Fibroblast of peridontal ligament (primary cell): ENCODE results near the gene SNRPB.
A peak's percentile ranks its signal among the peaks of the same experiment; 100 is the strongest.

Experiments used
- DNase-seq: peaks from one replicate; pipeline ENCODE4 v3.0.0-alpha.2; 2010; ENCODE audit errors: extremely low read depth

The SNRPB gene

DNA sequence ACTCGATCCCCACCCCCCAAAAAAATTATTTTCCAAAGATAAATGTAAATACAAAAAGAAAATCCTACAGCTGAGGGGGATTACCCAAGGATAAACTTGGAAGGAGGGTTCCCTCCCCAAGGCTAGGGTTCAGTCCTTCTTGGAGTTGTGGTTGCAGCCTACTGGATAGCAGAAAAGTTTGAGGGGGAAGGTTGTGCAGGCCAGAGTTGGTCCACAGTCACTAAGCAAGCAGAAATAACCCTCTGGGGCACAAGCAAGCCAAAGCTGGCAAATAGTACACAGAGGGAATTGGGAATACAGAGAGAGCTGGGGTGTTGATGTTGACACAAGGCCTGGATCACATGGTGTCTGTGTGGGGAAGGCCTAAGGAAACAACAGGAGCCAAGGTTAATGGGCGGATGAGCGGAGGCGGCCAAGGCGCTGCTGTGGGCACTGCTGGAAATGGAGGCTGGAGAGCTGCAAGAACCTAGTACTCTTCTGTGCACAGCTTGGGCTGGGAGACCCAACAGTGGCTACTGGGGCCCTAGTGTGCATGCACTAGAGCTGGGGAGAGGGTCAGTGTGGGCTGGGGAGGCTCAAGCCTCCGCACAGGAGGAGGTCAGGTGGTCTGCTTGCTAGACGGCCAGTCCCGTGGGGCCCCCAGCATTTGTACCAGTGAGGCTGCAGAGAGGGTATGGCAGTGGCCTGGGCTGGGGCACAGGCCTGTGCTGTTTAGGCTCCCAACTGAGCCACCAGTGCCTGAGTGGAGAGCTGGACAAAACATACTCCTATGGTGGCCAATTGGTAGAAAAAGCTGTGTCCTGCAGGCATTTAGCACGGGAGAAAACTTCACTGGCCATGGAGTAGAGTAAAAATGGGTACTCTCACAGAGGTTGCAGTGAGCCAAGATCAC, 5.5 kb upstream of the SNRPB start:
- DNase-seq: no peak

GRCh38 chr20:2473516-2473915, 2.9 kb upstream of the SNRPB start:
- peak; percentile 62 for DNase-seq

- peak; percentile 47 for DNase-seq
Observed at GRCh38 chr20:2469991-2470422, 582 bp downstream of the SNRPB start.

DNA sequence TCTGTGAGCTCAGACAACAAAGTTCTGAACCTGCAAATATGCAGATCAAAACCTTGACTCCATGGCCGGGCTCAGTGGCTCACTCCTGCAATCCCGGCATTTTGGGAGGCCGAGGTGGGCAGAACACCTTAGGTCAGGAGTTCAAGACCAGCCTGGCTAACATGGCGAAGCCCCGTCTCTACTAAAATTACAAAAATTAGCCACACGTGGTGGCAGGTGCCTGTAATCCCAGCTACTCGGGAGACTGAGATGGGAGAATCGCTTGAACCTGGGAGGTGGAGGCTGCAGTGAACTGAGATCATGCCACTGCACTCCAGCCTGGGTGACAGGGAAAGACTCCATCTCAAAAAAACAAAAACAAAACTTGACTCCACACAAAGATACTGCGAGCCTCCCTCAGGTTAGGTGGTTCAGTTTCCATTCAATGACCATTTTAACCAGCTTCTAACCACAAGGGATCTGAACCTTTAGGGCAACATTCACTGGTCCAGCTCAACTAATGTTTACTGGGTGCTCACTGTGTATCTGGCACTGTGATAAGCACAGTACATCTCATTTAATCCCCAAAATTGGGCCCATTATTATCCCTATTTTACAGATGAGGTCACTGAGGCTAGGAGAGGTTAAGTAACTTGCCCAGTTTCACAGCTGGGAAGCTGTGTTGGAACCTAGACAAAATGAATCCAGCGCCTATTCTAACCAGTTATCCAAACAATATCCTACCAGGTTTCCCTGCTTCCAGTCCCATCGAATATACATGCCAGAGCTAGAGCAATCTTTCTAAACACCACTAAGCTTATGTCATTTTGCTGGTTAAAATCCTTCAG, 1.8 kb downstream of the SNRPB start:
- peak; percentile 30 for DNase-seq

- DNase-seq: no peak
Observed at GRCh38 chr20:2467412-2467811, 3.2 kb downstream of the SNRPB start.

DNA sequence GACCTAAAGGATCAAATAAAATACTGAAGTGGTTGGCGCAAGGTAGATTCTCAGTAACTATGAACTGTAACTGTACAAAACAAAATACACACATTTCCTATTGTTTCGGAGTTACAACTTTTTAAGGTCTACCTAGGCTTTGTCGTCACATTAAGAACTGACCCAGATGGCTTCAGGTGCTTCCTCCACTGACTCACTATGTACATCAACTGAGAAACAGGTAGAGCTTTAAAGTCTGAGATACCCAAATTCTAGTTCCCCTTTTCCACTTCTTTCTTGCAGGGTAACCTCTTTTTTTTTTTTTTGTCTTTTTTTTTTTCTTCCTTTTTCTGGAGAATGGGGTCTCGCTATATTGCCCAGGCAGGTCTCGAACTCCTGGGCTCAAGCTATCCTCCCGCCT, 5.5 kb downstream of the SNRPB start:
- DNase-seq: no peak

DNA sequence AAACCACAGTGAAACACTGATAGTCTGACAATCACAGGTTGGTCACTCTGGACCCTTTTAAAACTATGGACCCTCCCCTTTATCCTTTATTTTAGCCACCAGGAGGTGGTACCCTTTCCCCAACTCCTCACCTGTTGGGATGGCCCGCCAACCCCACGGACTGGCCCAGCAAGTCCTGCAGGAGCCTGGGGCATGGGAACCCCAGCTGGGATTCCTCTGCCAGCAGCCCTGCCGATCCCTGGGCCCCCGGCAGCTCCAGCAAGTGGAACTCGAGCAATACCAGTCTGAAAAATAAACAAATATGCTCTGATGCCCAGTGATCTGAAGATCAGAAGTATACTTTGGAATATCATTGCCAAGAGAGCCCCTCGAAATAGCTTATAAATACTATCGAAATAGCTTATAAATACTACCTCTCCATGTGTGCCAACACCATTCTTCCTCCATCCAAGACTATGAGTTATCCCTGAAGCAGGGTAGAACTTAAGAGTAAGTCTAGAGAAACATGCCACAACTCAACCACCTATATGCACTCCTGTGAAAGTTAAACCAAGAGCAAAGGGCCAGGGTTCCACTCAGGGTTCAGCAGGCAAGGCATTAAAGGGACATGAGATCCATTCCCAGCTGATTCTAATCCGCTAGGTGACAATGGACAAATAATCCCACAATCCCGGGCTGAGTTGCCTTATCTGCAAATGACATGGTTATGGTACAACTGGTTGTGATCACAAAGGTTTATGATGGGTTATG, 6.8 kb downstream of the SNRPB start:
- no peak for DNase-seq

GRCh38 chr20:2462484-2462883, 8.1 kb downstream of the SNRPB start:
- no peak for DNase-seq

- DNase-seq: no peak
Observed at GRCh38 chr20:2460752-2461424, 9.7 kb downstream of the SNRPB start.

DNA sequence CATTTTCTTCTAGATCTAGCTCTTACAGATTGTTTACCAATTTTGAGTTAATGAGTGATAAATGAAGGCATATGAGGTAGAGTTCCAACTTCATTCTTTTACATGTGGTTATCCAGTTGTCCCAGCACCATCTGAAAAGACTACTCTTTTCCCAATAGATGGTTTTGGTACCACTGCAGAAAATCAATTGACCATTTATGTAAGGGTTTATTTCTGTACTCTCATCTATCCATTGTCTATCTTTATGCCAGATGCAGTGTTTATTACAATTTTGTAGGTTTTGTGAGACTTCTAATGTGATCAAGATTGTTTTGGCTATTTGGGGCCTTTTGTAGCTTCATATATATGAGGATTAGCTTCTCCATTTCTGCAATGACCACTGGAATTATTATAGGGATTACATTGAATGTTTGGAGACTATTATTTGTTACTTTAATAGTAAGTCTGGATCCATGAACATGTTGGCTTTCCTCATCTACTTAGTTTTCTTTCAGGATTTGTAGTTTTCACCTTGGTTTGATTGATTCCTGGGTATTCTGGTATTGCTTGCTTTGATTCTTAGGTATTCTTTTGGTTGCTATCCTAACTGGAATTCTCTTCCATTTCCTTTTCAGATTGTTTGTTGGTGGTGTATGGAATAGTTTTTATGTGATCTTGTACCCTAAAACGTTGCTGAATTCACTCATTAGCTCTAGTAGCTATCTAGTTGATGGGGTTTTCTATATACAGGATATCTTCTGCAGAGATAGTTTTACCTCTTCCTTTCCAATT, 10.4 kb downstream of the SNRPB start:
- DNase-seq: no peak

- no peak for DNase-seq
Observed at GRCh38 chr20:2458919-2459499, 11.6 kb downstream of the SNRPB start.

DNA sequence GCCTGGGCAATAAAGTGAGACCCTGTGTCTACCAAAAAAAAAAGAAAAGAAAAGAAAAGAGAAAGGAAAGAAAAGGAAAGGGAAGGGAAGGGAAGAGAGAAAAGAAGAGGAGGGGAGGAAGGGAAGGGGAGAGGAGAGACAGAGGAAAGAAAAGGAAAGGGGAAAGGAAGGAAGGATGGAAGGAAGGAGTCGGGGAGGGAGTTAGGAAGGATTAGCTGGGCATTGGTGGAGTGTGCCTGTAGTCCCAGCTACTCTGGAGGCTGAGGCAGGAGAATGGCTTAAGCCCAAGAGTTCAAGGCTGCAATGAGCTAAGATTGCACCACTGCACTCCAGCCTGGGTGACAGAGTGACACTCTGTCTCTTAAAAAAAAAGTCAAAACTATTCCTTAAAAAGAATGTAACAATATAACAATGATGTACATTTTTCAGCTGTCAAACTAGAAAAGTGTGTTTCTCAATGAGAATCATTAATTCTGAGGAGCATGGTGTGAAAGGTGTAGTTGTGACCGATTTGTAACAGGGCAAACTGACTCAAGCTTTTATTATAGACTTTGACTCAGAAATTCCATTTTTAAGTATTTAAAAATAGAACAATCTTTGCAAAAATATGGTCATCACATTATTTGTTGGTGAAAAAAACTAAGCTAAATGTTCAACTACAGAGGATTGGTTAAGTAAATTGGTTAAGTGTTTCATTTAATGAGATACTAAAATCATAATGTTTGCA, 14.7 kb downstream of the SNRPB start:
- no peak for DNase-seq

GRCh38 chr20:2453792-2454191, 16.8 kb downstream of the SNRPB start:
- DNase-seq: no peak

DNA sequence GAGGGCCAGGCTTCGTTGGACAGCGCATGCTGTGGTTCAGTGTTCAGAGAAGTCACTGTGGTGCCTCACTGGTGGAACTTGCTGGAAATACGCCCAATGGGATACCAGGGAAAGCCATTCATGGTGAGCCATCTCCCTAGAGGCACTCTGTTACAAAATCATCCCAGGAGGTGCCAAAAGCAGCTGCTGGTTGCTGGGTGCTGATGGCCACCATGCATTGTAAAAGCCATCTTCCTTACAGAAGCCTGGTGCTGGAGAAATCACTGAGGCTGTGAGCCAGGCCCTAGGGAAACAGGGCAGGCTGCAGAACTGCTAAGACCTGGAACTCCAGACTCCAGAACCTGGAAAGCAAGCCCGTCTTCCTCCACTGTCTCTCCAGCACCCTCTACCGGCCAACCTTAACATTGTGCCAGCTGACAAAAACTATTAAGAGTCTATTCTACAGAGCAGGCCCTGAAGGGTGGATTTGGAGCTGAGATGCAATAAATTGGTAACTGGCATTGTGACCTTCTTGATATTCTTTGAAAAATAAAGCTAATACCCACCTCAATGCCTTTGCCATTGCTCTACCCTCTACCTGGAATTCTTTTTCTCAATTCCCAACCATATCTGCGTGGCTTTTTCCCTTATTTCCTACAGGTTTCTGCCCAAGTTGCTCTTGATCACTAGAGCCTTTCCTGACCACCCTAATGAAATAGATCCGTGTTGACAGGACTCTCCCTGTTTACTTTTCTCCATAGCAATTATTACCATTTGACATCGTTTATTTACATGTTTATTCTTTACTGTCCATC, 18.5 kb downstream of the SNRPB start:
- DNase-seq: peak; percentile 81

- DNase-seq: no peak
Observed at GRCh38 chr20:2451422-2451821, 19.2 kb downstream of the SNRPB start.

DNA sequence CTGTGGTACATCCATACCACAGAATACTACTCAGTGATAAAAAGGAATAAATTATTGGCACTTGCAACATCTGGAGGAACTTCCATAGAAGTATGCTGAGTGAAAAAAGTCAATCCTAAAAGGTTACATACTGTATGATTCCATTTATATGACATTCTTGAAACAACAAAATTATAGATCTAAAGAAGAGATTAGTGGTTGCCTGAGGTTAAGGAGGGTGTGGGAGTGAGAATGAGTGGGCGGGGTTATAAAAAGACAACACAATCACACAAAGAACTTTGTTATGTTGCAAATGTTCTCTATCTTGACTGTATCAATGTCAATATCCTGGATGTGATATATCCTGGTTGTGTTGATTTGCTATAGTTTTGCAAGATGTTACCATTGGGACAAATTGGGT, 21.2 kb downstream of the SNRPB start:
- no peak for DNase-seq

DNA sequence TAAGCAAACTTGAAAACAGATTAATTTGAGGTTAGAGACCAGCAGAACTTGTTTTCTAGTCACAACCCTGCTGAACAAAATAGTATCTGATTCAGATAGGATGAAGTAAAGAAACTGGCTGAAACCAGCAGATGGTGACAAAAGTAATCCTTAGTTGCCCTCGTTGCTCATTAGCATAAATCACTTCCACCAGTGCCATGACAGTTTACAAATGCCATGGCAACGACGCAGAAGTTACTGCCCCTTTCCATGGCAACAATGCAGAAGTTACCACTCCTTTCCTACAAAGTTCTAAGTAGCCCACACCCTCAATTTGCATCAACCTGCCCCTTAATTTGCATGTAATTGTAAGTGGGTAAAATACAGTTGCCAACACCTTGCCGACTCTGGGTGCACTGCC, 23.7 kb downstream of the SNRPB start:
- DNase-seq: no peak

GRCh38 chr20:2431185-2431584, 39.4 kb downstream of the SNRPB start:
- no peak for DNase-seq

DNA sequence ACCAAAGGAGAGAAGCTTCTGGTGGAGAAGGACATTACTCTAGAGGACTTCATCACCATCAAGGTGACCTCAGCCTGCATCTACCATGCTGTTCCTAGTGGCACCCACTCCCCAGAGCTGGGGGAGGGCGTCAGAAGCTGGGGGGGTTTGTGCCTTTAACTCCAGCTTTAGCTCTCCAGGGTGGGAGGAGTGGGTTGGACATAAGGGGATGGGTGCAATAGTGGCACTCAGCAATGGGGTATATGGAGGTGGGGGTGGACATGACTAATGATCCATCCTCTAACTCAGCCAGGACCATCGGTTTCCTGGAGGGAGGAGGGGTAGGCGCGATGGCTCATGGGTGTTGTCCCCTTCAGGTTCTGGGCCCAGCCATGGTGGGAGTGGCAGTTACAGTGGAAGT, 40.1 kb downstream of the SNRPB start:
- DNase-seq: no peak
